HCT116 (cell line): ENCODE measurements around the gene OIP5. TPM values are rescaled to one million over a fixed set of nuclear protein-coding genes. Genes with fewer than 3 reads are reported as not detected.

Experiments used
- ATAC-seq: fragments of 200-7000 bp; cut with Tn5 transposase; 2 replicates; pipeline ENCODE4 v1.9.1; 2020; ENCODE audit warnings: mild to moderate bottlenecking, moderate library complexity
- BruUV-seq: library from RNA; stranded (reverse); fragments of 400-500 nt; replicated peaks from 2 replicates; lab custom pipeline; 2021; lab: Mats Ljungman, UMichigan
- CTCF ChIA-PET: fragments of 300-600 bp; sonication (Branson Sonifier 250); formaldehyde crosslinking; loops from one replicate; lab custom pipeline; 2021; ENCODE audit warnings: antibody characterized with exemption; lab: Charles Lee
- POLR2A ChIA-PET: fragments of 300-600, 350-600 bp; sonication (Branson Sonifier 250); formaldehyde crosslinking; loops from one replicate; lab custom pipeline; 2021; ENCODE audit warnings: antibody characterized with exemption; lab: Charles Lee
- RAD21 ChIA-PET, 2 experiments: fragments of 300-600 bp; sonication (Branson Sonifier 250); formaldehyde crosslinking; loops; one replicate each; lab custom pipeline; 2023; ENCODE audit warnings: low total read pairs in 2 of 2; ENCODE audit not compliant: uncharacterized antibody in 2 of 2, unreplicated experiment in 2 of 2, low non-redundant PET in 1 of 2; lab: Charles Lee
- DNase-seq: peaks from one replicate; pipeline ENCODE4 v3.0.0-alpha.2; 2010; ENCODE audit warnings: low read depth, low spot score
- H2AFZ ChIP-seq: fragments of 200-600 bp; shearing (Covaris generic), sonication (generic); 2 replicates; pipeline ENCODE4 v1.6.1; 2017; ENCODE audit warnings: low read depth, mixed run types, mixed read lengths, antibody characterized with exemption, low read length; ENCODE audit not compliant: poor library complexity, severe bottlenecking
- H3K27ac ChIP-seq: 2 replicates; pipeline ENCODE4 v1.5.1; 2012; ENCODE audit warnings: low read depth, low read length
- H3K27me3 ChIP-seq: fragments of 200-600 bp; sonication (generic); 2 replicates; pipeline ENCODE4 v1.6.1; 2016; ENCODE audit warnings: mixed run types, low read length, mixed read lengths; ENCODE audit not compliant: insufficient read depth
- H3K36me3 ChIP-seq, 2 experiments: fragments of 200-500 bp in 1 of 2; fragments of 200-600 bp in 1 of 2; sonication (Bioruptor generic) in 1 of 2; sonication (generic) in 1 of 2; 2 replicates each; pipeline versions ENCODE4 v1.5.1 to v1.6.1; 2014 to 2016; ENCODE audit warnings: low read length in 2 of 2, inconsistent platforms in 1 of 2, mixed read lengths in 1 of 2, mixed run types in 1 of 2; ENCODE audit not compliant: insufficient read depth in 2 of 2, control insufficient read depth in 1 of 2
- H3K4me1 ChIP-seq, 2 experiments: fragments of 200-600 bp in 1 of 2; sonication (generic) in 1 of 2; 2 replicates each; pipeline versions ENCODE4 v1.5.1 to v1.6.1; 2012 to 2017; ENCODE audit warnings: low read length in 2 of 2, inconsistent platforms in 1 of 2, mild to moderate bottlenecking in 1 of 2, mixed read lengths in 1 of 2, mixed run types in 1 of 2, moderate library complexity in 1 of 2; ENCODE audit not compliant: insufficient read depth in 2 of 2, control insufficient read depth in 1 of 2
- H3K4me2 ChIP-seq: fragments of 200-600 bp; sonication (generic); 2 replicates; pipeline ENCODE4 v1.6.1; 2017; ENCODE audit warnings: mixed run types, low read length, mixed read lengths
- H3K4me3 ChIP-seq, 2 experiments: fragments of 200-600 bp in 1 of 2; sonication (generic) in 1 of 2; replicated peaks in 1 of 2; 2 replicates each; pipeline ENCODE4 v1.5.1; 2011 to 2016; ENCODE audit warnings: low read length in 2 of 2, control low read depth in 1 of 2, low read depth in 1 of 2, mild to moderate bottlenecking in 1 of 2, mixed read lengths in 1 of 2, mixed run types in 1 of 2
- H3K79me2 ChIP-seq: fragments of 200-600 bp; sonication (generic); 2 replicates; pipeline ENCODE4 v1.6.1; 2017; ENCODE audit warnings: mild to moderate bottlenecking, mixed run types, low read length, moderate library complexity, mixed read lengths; ENCODE audit not compliant: insufficient read depth
- H3K9ac ChIP-seq: fragments of 200-600 bp; sonication (generic); 2 replicates; pipeline ENCODE4 v1.6.1; 2016; ENCODE audit warnings: low read length, mixed read lengths
- H3K9me2 ChIP-seq: fragments of 200-600 bp; sonication (generic), shearing (Covaris generic); 2 replicates; pipeline ENCODE4 v1.6.1; 2017; ENCODE audit warnings: mixed run types, mild to moderate bottlenecking, moderate library complexity; ENCODE audit not compliant: insufficient read depth
- H3K9me3 ChIP-seq, 2 experiments: fragments of 200-500 bp in 1 of 2; fragments of 200-600 bp in 1 of 2; sonication (Bioruptor generic) in 1 of 2; sonication (generic) in 1 of 2; 2 replicates each; pipeline ENCODE4 v1.6.1; 2014 to 2017; ENCODE audit warnings: low read length in 2 of 2, mixed read lengths in 2 of 2, inconsistent platforms in 1 of 2, low read depth in 1 of 2, mild to moderate bottlenecking in 1 of 2, mixed run types in 1 of 2, moderate library complexity in 1 of 2; ENCODE audit not compliant: control insufficient read depth in 1 of 2, insufficient read depth in 1 of 2
- H4K20me1 ChIP-seq: fragments of 200-600 bp; sonication (generic), shearing (Covaris generic); 2 replicates; pipeline ENCODE4 v1.6.1; 2017; ENCODE audit warnings: mixed run types, mild to moderate bottlenecking, moderate library complexity; ENCODE audit not compliant: insufficient read depth
- ATF3 ChIP-seq: IDR thresholded peaks from 2 replicates; pipeline ENCODE4 v1.6.1; 2012
- MAX ChIP-seq: IDR thresholded peaks from 2 replicates; pipeline ENCODE4 v1.6.1; 2012
- SRF ChIP-seq: IDR thresholded peaks from 2 replicates; pipeline ENCODE4 v1.6.1; 2012; ENCODE audit warnings: low read depth
- YY1 ChIP-seq: IDR thresholded peaks from 2 replicates; pipeline ENCODE4 v1.6.1; 2011; ENCODE audit warnings: low read length, low read depth, moderate library complexity, mild to moderate bottlenecking; ENCODE audit not compliant: insufficient replicate concordance; ENCODE audit errors: extremely low read depth
- ZBTB33 ChIP-seq: IDR thresholded peaks from 2 replicates; pipeline ENCODE4 v1.6.1; 2011; ENCODE audit warnings: mild to moderate bottlenecking, low read length, moderate library complexity; ENCODE audit not compliant: insufficient replicate concordance; ENCODE audit errors: extremely low read depth
- ZFX ChIP-seq: fragments of 450-650 bp; IDR thresholded peaks from 2 replicates; pipeline ENCODE4 v1.6.1; 2017
- intact Hi-C: fragments of 100-400 bp; cut with micrococcal nuclease; formaldehyde crosslinking; loops from 2 replicates; pipeline ENCODE4 v1.10.0; 2022
- total RNA-seq: library from RNA; stranded (reverse); gene quantifications from one replicate; pipeline ENCODE4 v1.2.1, GENCODE V29; 2021; ENCODE audit not compliant: unreplicated experiment
- TF ChIP-seq, protein P1 (sequence below), 3 experiments: fragments of 200-600 bp in 1 of 3; sonication (generic) in 1 of 3; IDR thresholded peaks in 2 of 3; conservative IDR thresholded peaks in 1 of 3; 2 replicates each; pipeline ENCODE4 v1.5.1; 2012 to 2017; ENCODE audit warnings: low read depth in 2 of 3, low read length in 2 of 3, antibody characterized with exemption in 1 of 3, borderline replicate concordance in 1 of 3, control low read depth in 1 of 3, mild to moderate bottlenecking in 1 of 3, mixed read lengths in 1 of 3, mixed run types in 1 of 3, moderate library complexity in 1 of 3; ENCODE audit not compliant: insufficient read depth in 1 of 3

Gene OIP5
- total RNA-seq, 1 experiment from 2014 or later = 19.7 TPM

GRCh38 chr15:41278319-41278718 is 54.1 kb downstream of the OIP5 start:
- Histone ChIP-seq H3K79me2 (no peaks in the 10 kb centered on the region), H3K4me3 (no peak overlapping the region), H2AFZ (no peak overlapping the region), H3K9me2 (no peaks in the 10 kb centered on the region), H3K36me3 (peaks cover 6 to 10% of the 10 kb centered on the region in 2 experiments; a peak in 2 of 4 replicates), H4K20me1 (no peaks in the 10 kb centered on the region), H3K9me3 (no peaks in the 10 kb centered on the region), H3K4me2 (no peak overlapping the region), H3K9ac (no peak overlapping the region), H3K4me1 (peaks cover 2 to 10% of the 10 kb centered on the region in 2 experiments; a peak in 3 of 4 replicates), H3K27ac (no peak overlapping the region), H3K27me3 (no peaks in the 10 kb centered on the region)
- DNase-seq = no peak
- POLR2A ChIA-PET = no interaction called here
- no TSS peak for BruUV-seq
- CTCF ChIA-PET = no interaction called here
- no peak for ATAC-seq
- RAD21 ChIA-PET = no interaction called here
- TF ChIP-seq SRF (no peak), ATF3 (no peak), ZFX (no peak), YY1 (no peak)
- TF ChIP-seq, protein P1, sequence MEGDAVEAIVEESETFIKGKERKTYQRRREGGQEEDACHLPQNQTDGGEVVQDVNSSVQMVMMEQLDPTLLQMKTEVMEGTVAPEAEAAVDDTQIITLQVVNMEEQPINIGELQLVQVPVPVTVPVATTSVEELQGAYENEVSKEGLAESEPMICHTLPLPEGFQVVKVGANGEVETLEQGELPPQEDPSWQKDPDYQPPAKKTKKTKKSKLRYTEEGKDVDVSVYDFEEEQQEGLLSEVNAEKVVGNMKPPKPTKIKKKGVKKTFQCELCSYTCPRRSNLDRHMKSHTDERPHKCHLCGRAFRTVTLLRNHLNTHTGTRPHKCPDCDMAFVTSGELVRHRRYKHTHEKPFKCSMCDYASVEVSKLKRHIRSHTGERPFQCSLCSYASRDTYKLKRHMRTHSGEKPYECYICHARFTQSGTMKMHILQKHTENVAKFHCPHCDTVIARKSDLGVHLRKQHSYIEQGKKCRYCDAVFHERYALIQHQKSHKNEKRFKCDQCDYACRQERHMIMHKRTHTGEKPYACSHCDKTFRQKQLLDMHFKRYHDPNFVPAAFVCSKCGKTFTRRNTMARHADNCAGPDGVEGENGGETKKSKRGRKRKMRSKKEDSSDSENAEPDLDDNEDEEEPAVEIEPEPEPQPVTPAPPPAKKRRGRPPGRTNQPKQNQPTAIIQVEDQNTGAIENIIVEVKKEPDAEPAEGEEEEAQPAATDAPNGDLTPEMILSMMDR (IDR thresholded peaks at IDR 0.05 in 2 of 3, conservative IDR thresholded peaks at IDR 0.05 in 1 of 3; ENCODE audit: borderline replicate concordance in 1 of 3, insufficient read depth in 1 of 3, low read depth in 2 of 3, low read length in 2 of 3) = no peak
- intact Hi-C loops = no loop called here

DNA sequence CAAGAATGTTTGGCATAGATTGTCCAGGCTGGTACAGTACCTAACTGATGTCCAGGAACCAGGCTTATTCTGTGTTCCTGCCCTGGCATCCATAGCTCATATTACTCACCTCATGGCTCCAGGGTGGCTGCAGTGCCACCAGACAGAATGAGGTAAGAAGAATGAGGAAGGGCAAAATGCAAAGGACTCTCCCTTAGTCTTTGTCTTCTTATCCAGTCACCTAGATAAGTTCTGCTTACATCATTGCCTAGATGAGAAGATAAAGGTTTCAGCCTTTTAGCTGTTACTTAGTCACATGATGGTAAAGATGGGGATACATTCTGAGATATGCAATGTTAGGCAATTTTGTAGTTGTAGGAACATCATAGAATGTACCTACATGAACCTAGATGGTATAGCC is 55.6 kb downstream of the OIP5 start:
- DNase-seq = no peak
- Histone ChIP-seq H3K4me2 (no peak overlapping the region), H3K4me1 (0 out of 4 replicates have a peak, but pooled peaks cover 0 to 5% of the 10 kb centered on the region in 2 experiments), H3K9me3 (no peaks in the 10 kb centered on the region), H3K4me3 (no peak overlapping the region), H2AFZ (no peak overlapping the region), H3K27ac (no peak overlapping the region), H3K36me3 (peaks cover 6 to 10% of the 10 kb centered on the region in 2 experiments; a peak in 2 of 4 replicates), H3K9me2 (no peaks in the 10 kb centered on the region), H4K20me1 (no peaks in the 10 kb centered on the region), H3K79me2 (no peaks in the 10 kb centered on the region)
- ChIA-PET POLR2A (no interaction called here), CTCF (no interaction called here), RAD21 (interaction anchor here in 1 of 2 experiments (0.6 kb wide), 1 partner anchor 84 kb away, joined by 7 read pairs; no protein-coding TSS in a partner anchor)
- intact Hi-C loops = no loop called here
- ATAC-seq = no peak
- TF ChIP-seq MAX (no peak), ZBTB33 (no peak), SRF (no peak)
- TF ChIP-seq, all 23 proteins: peak for 0
- Histone ChIP-seq H3K27me3 (no peaks in the 10 kb centered on the region), H3K9ac (no peak overlapping the region)
- BruUV-seq = no TSS peak
